Sigmoid colon (tissue), 7 donors: ENCODE results near the gene ZSCAN4. TPM values are rescaled to one million over a fixed set of nuclear protein-coding genes. Genes with fewer than 3 reads are reported as not detected.

ENCODE experiments used
- DNase-seq: peaks from one replicate; pipeline ENCODE4 v3.0.0-alpha.2; 2019
- H3K27ac ChIP-seq, 4 donors: fragments of 200-600 bp; sonication (generic); one replicate each; pipeline ENCODE4 v1.5.1; 2016 to 2019; ENCODE audit warnings: mild to moderate bottlenecking in 1 of 4
- H3K27me3 ChIP-seq, 3 donors: fragments of 200-600 bp; sonication (generic); one replicate each; pipeline ENCODE4 v1.5.1; 2019; ENCODE audit warnings: mild to moderate bottlenecking in 1 of 3
- H3K36me3 ChIP-seq, 4 donors: fragments of 200-600 bp; sonication (generic); one replicate each; pipeline ENCODE4 v1.5.1; 2016 to 2019
- H3K4me1 ChIP-seq, 4 donors: fragments of 200-600 bp; sonication (generic); one replicate each; pipeline ENCODE4 v1.5.1; 2017 to 2019
- H3K4me3 ChIP-seq, 4 donors: fragments of 200-600 bp; sonication (generic); one replicate each; pipeline ENCODE4 v1.5.1; 2017 to 2019; ENCODE audit warnings: mild to moderate bottlenecking in 2 of 4, moderate library complexity in 1 of 4
- H3K9me3 ChIP-seq, 4 donors: fragments of 200-600 bp in 3 of 4; sonication (generic) in 3 of 4; one replicate each; pipeline versions ENCODE4 v1.5.1 to v1.6.1; 2013 to 2019
- CTCF ChIP-seq, 4 experiments: fragments of 450-650 bp in 3 of 4; fragments of 200-600 bp in 1 of 4; IDR thresholded peaks; one replicate each; pipeline ENCODE4 v1.5.1; 2016 to 2019; ENCODE audit warnings: antibody characterized with exemption in 4 of 4, mild to moderate bottlenecking in 3 of 4, moderate library complexity in 2 of 4
- EP300 ChIP-seq, 4 donors: sonication (generic); formaldehyde crosslinking; IDR thresholded peaks; one replicate each; pipeline ENCODE4 v1.6.1; 2017; ENCODE audit warnings: antibody characterized with exemption in 4 of 4
- POLR2A ChIP-seq, 2 donors: fragments of 450-650 bp; IDR thresholded peaks; one replicate each; pipeline ENCODE4 v1.6.1; 2016; ENCODE audit warnings: antibody characterized with exemption in 2 of 2, mild to moderate bottlenecking in 2 of 2, moderate library complexity in 2 of 2
- POLR2AphosphoS5 ChIP-seq, 4 donors: sonication (generic); formaldehyde crosslinking; IDR thresholded peaks; one replicate each; pipeline ENCODE4 v1.6.1; 2017; ENCODE audit warnings: antibody characterized with exemption in 4 of 4
- WGBS, 2 donors: extraction: QIAGEN DNeasy Blood & Tissue Kit; methylation state at CpG; one replicate each; pipeline ENCODE4 v1.1.7; 2013; 5-methylcytosine and 5-hydroxymethylcytosine counted together
- intact Hi-C: fragments of 100-400 bp; cut with DNase I; formaldehyde crosslinking; loops from one replicate; pipeline ENCODE4 v1.15.1; 2023
- polyA plus RNA-seq, 3 donors: library from polyadenylated mRNA; stranded (reverse); fragments of 200-250 nt; gene quantifications; one replicate each; pipeline ENCODE4 v1.2.3, GENCODE V29; 2013
- total RNA-seq, 4 donors: library from RNA; depleted of rRNA; stranded (reverse); fragments of >200 nt; gene quantifications; one replicate each; pipeline ENCODE4 v1.1.0, GENCODE V29; 2016
- donor health status: healthy with polysubstance abuse.
- donor health status: Bipolar disorder and iron deficiency.
- donor health status: healthy.

Gene ZSCAN4
- total and polyA plus RNA-seq, 7 donors = 0.36 TPM; not detected in 6

- Histone ChIP-seq H3K27ac (no peak overlapping the region), H3K36me3 (peaks cover 0 to 40% (median 27%) of the 10 kb centered on the region in 4 donors), H3K9me3 (peaks cover 23 to 82% (median 46%) of the 10 kb centered on the region in 4 donors), H3K27me3 (no peaks in the 10 kb centered on the region), H3K4me1 (no peaks in the 10 kb centered on the region), H3K4me3 (no peak overlapping the region)
- WGBS, 2 donors = 98% methylated on average over 3 of the region's 3 CpGs
- intact Hi-C loops = no loop called here
- peak; percentile 2 for DNase-seq
- TF ChIP-seq POLR2AphosphoS5 (IDR thresholded peaks at IDR 0.05) (no peak), EP300 (IDR thresholded peaks at IDR 0.05) (no peak), POLR2A (IDR thresholded peaks at IDR 0.05) (no peak), CTCF (IDR thresholded peaks at IDR 0.05) (no peak)
These were observed 21.0 kb downstream of the ZSCAN4 start for GRCh38 chr19:57689750-57690149.

- Histone ChIP-seq H3K36me3 (peaks cover 13 to 68% (median 33%) of the 10 kb centered on the region in 4 donors), H3K27ac (no peak overlapping the region), H3K4me1 (peaks cover 0 to 19% (median 8%) of the 10 kb centered on the region in 4 donors), H3K27me3 (no peaks in the 10 kb centered on the region), H3K9me3 (peaks cover 3 to 41% (median 32%) of the 10 kb centered on the region in 4 donors), H3K4me3 (no peak overlapping the region)
- intact Hi-C loops = no loop called here
- WGBS, 2 donors = 97% methylated on average over 6 of the region's 6 CpGs
- no peak for DNase-seq
- no peak for TF ChIP-seq CTCF (IDR thresholded peaks at IDR 0.05)
- no peak for TF ChIP-seq POLR2AphosphoS5 (IDR thresholded peaks at IDR 0.05)
- no peak for TF ChIP-seq POLR2A (IDR thresholded peaks at IDR 0.05)
- no peak for TF ChIP-seq EP300 (IDR thresholded peaks at IDR 0.05)
These were observed 32.9 kb downstream of the ZSCAN4 start for GRCh38 chr19:57701625-57702024.

- no peak overlapping the region for H3K27ac ChIP-seq
- peaks cover 3 to 44% (median 21%) of the 10 kb centered on the region in 4 donors for H3K9me3 ChIP-seq
- no peaks in the 10 kb centered on the region for H3K27me3 ChIP-seq
- H3K36me3 ChIP-seq = peaks cover 13 to 36% (median 20%) of the 10 kb centered on the region in 4 donors
- WGBS, 2 donors = 95 to 99% methylated on average over 1 of the region's 1 CpG
- no peak for TF ChIP-seq CTCF (IDR thresholded peaks at IDR 0.05)
- TF ChIP-seq POLR2AphosphoS5 (IDR thresholded peaks at IDR 0.05) = no peak
- TF ChIP-seq EP300 (IDR thresholded peaks at IDR 0.05) = no peak
- intact Hi-C loops = no loop called here
- DNase-seq = no peak
- no peak overlapping the region for H3K4me3 ChIP-seq
- peaks cover 0 to 35% (median 22%) of the 10 kb centered on the region in 4 donors for H3K4me1 ChIP-seq
These were observed 37.6 kb downstream of the ZSCAN4 start for GRCh38 chr19:57706346-57706745.

GRCh38 chr19:57708641-57709361 is 40.1 kb downstream of the ZSCAN4 start, which contains the start of gene ZNF154:
TSS of gene ZNF154 (minus strand) at chr19:57709204. CDS start at chr19:57708971, 233 bp downstream.
- DNase-seq = peak; percentile 76
- H3K9me3 ChIP-seq = peaks cover 3 to 32% (median 11%) of the 10 kb centered on the region in 4 donors

More at GRCh38 chr19:57708641-57709361, 40.1 kb downstream of the ZSCAN4 start, which contains the start of gene ZNF154:
- Histone ChIP-seq H3K4me3 (peak within 1 kb of the TSS; percentile 61 to 69 (median 62)), H3K4me1 (peaks cover 0 to 35% (median 22%) of the 10 kb centered on the region in 4 donors), H3K27me3 (no peaks in the 10 kb centered on the region), H3K27ac (peak within 1 kb of the TSS; percentile 83 to 91 (median 88)), H3K36me3 (peaks cover 0 to 14% (median 2%) of the 10 kb centered on the region in 4 donors)
- TF ChIP-seq POLR2AphosphoS5 (IDR thresholded peaks at IDR 0.05) (peak in 3 of 4 donors; percentile 16 to 48 (median 39)), CTCF (IDR thresholded peaks at IDR 0.05) (no peak)
- intact Hi-C loops = no loop called here
- WGBS, 2 donors = 4 to 58% methylated on average over 53 of the region's 53 CpGs
